H1 (cell line): ENCODE results near the gene SPAG4. TPM values are rescaled to one million over a fixed set of nuclear protein-coding genes. Genes with fewer than 3 reads are reported as not detected.

Experiments
- CTCF ChIA-PET: fragments of 300-600 bp; sonication (Branson Sonifier 250); formaldehyde crosslinking; loops from one replicate; lab custom pipeline; 2021; ENCODE audit not compliant: partially characterized antibody; lab: Charles Lee
- POLR2A ChIA-PET: fragments of 300-600 bp; sonication (Branson Sonifier 250); formaldehyde crosslinking; loops from one replicate; lab custom pipeline; 2021; ENCODE audit warnings: inconsistent platforms; ENCODE audit not compliant: partially characterized antibody; lab: Charles Lee
- DNase-seq, 2 experiments: peaks; one replicate each; pipeline versions ENCODE4 v3.0.0 to v3.0.0-alpha.2; 2010 to 2022; ENCODE audit warnings: low spot score in 2 of 2, low read depth in 1 of 2, mixed read lengths in 1 of 2
- FAIRE-seq: peaks from 2 replicates; lab custom pipeline; 2011; peaks lifted over from hg19 to GRCh38; lab: Jason Lieb, UNC
- H2AFZ ChIP-seq: 2 replicates; pipeline ENCODE4 v1.8.1; 2012; ENCODE audit warnings: low read length, inconsistent platforms
- H2AK5ac ChIP-seq: 2 replicates; pipeline ENCODE4 v1.6.1; 2013; ENCODE audit warnings: low read depth, low read length
- H2BK120ac ChIP-seq: replicated peaks from 2 replicates; pipeline ENCODE3; 2013; ENCODE audit warnings: low read depth, low read length, inconsistent platforms
- H2BK12ac ChIP-seq: 2 replicates; pipeline ENCODE4 v1.6.1; 2013; ENCODE audit warnings: low read depth, low read length
- H2BK15ac ChIP-seq: 2 replicates; pipeline ENCODE4 v1.6.1; 2013; ENCODE audit warnings: low read length
- H2BK20ac ChIP-seq: 2 replicates; pipeline ENCODE4 v1.6.1; 2013; ENCODE audit warnings: low read length
- H2BK5ac ChIP-seq: 2 replicates; pipeline ENCODE4 v1.6.1; 2013; ENCODE audit warnings: low read depth, low read length
- H3K14ac ChIP-seq: 2 replicates; pipeline ENCODE4 v1.6.1; 2013; ENCODE audit warnings: inconsistent platforms; ENCODE audit not compliant: insufficient read length
- H3K18ac ChIP-seq: 2 replicates; pipeline ENCODE4 v1.6.1; 2013; ENCODE audit warnings: low read length; ENCODE audit errors: extremely low read depth
- H3K23ac ChIP-seq: 2 replicates; pipeline ENCODE4 v1.6.1; 2013; ENCODE audit warnings: inconsistent platforms; ENCODE audit not compliant: insufficient read length
- H3K23me2 ChIP-seq: 2 replicates; pipeline ENCODE4 v1.6.1; 2013; ENCODE audit warnings: low read depth, low read length
- H3K27ac ChIP-seq: 2 replicates; pipeline ENCODE4 v1.6.1; 2011; ENCODE audit warnings: low read depth, low read length, inconsistent platforms
- H3K27me3 ChIP-seq, 4 experiments: replicated peaks in 1 of 4; 1 replicate in 1 of 4; 2 replicates in 3 of 4; pipeline versions ENCODE4 v1.6.1 to v1.8.1; 2011 to 2013; ENCODE audit warnings: low read length in 3 of 4, mild to moderate bottlenecking in 3 of 4, inconsistent platforms in 2 of 4, mixed read lengths in 2 of 4, moderate library complexity in 1 of 4; ENCODE audit not compliant: control insufficient read depth in 3 of 4, insufficient read depth in 3 of 4; ENCODE audit errors: extremely low read depth in 1 of 4
- H3K36me3 ChIP-seq, 4 experiments: 2 replicates each; pipeline versions ENCODE4 v1.6.1 to v1.8.1; 2011 to 2013; ENCODE audit warnings: mild to moderate bottlenecking in 4 of 4, low read length in 3 of 4, moderate library complexity in 2 of 4, control low read depth in 1 of 4, inconsistent platforms in 1 of 4; ENCODE audit not compliant: insufficient read depth in 4 of 4, control insufficient read depth in 2 of 4
- H3K4ac ChIP-seq: replicated peaks from 2 replicates; pipeline ENCODE3; 2013; ENCODE audit warnings: low read length, low read depth, mixed read lengths, inconsistent platforms; ENCODE audit not compliant: insufficient read length
- H3K4me1 ChIP-seq, 4 experiments: replicated peaks in 1 of 4; 1 replicate in 1 of 4; 2 replicates in 3 of 4; pipeline versions ENCODE4 v1.6.1 to v1.8.1; 2011 to 2013; ENCODE audit warnings: low read length in 3 of 4, inconsistent platforms in 2 of 4, mixed read lengths in 1 of 4; ENCODE audit not compliant: insufficient read depth in 4 of 4, control insufficient read depth in 3 of 4
- H3K4me2 ChIP-seq, 2 experiments: 2 replicates each; pipeline versions ENCODE4 v1.6.1 to v1.8.1; 2011 to 2013; ENCODE audit warnings: low read depth in 2 of 2, low read length in 2 of 2, control low read depth in 1 of 2, inconsistent platforms in 1 of 2, mild to moderate bottlenecking in 1 of 2; ENCODE audit not compliant: insufficient read depth in 1 of 2
- H3K4me3 ChIP-seq, 4 experiments: fragments of 200-600, 300-600 bp in 1 of 4; sonication (generic), shearing (Covaris generic), sonication (Bioruptor Twin) in 1 of 4; 2 replicates each; pipeline versions ENCODE4 v1.5.1 to v1.8.1; 2011 to 2016; ENCODE audit warnings: low read length in 4 of 4, low read depth in 3 of 4, control low read depth in 2 of 4, inconsistent platforms in 2 of 4, mild to moderate bottlenecking in 2 of 4, mixed read lengths in 1 of 4, moderate library complexity in 1 of 4; ENCODE audit not compliant: insufficient read depth in 2 of 4; ENCODE audit errors: extremely low read depth in 1 of 4
- H3K56ac ChIP-seq: replicated peaks from 2 replicates; pipeline ENCODE3; 2013; ENCODE audit warnings: low read depth, mild to moderate bottlenecking, mixed read lengths, low read length, inconsistent platforms; ENCODE audit not compliant: insufficient read length
- H3K79me1 ChIP-seq: 2 replicates; pipeline ENCODE4 v1.6.1; 2013; ENCODE audit warnings: low read depth, low read length, control low read depth
- H3K79me2 ChIP-seq, 2 experiments: 2 replicates each; pipeline versions ENCODE4 v1.6.1 to v1.8.1; 2012 to 2013; ENCODE audit warnings: low read length in 2 of 2, mild to moderate bottlenecking in 2 of 2, inconsistent platforms in 1 of 2; ENCODE audit not compliant: insufficient read depth in 2 of 2, control insufficient read depth in 1 of 2
- H3K9ac ChIP-seq, 4 experiments: replicated peaks in 1 of 4; 1 replicate in 1 of 4; 2 replicates in 3 of 4; pipeline versions ENCODE4 v1.6.1 to v1.8.1; 2011 to 2013; ENCODE audit warnings: low read depth in 3 of 4, low read length in 3 of 4, control low read depth in 2 of 4, mild to moderate bottlenecking in 2 of 4, moderate library complexity in 2 of 4, inconsistent platforms in 1 of 4; ENCODE audit errors: extremely low read depth in 1 of 4
- H3K9me3 ChIP-seq, 2 experiments: 2 replicates each; pipeline versions ENCODE4 v1.6.1 to v1.8.1; 2012 to 2013; ENCODE audit warnings: mild to moderate bottlenecking in 2 of 2, moderate library complexity in 2 of 2, control low read depth in 1 of 2, inconsistent platforms in 1 of 2, low read depth in 1 of 2, low read length in 1 of 2, mixed read lengths in 1 of 2; ENCODE audit not compliant: insufficient read depth in 2 of 2
- H4K20me1 ChIP-seq, 2 experiments: replicated peaks in 1 of 2; 2 replicates each; pipeline versions ENCODE3 to v1.8.1; 2011 to 2013; ENCODE audit warnings: inconsistent platforms in 2 of 2, low read length in 2 of 2, mild to moderate bottlenecking in 1 of 2; ENCODE audit not compliant: insufficient read depth in 2 of 2, control insufficient read depth in 1 of 2
- H4K5ac ChIP-seq: 2 replicates; pipeline ENCODE4 v1.6.1; 2013; ENCODE audit warnings: low read length, low read depth, mixed read lengths, inconsistent platforms; ENCODE audit not compliant: insufficient read length
- H4K8ac ChIP-seq: 2 replicates; pipeline ENCODE4 v1.8.0; 2013; ENCODE audit warnings: mild to moderate bottlenecking, moderate library complexity, low read length, inconsistent platforms; ENCODE audit not compliant: insufficient read depth; ENCODE audit errors: extremely low read depth
- H4K91ac ChIP-seq: replicated peaks from 2 replicates; pipeline ENCODE3; 2013; ENCODE audit warnings: low read length, mixed read lengths, inconsistent platforms; ENCODE audit not compliant: insufficient read length
- ATF3 ChIP-seq: IDR thresholded peaks from 2 replicates; pipeline ENCODE4 v1.6.1; 2011; ENCODE audit warnings: low read depth, mild to moderate bottlenecking, low read length; ENCODE audit not compliant: insufficient read depth
- CBX8 ChIP-seq: fragments of 300-800, 300-1000 bp; sonication (generic); IDR thresholded peaks from 2 replicates; pipeline ENCODE4 v1.7.1; 2016; ENCODE audit warnings: low read depth, low read length, borderline replicate concordance
- CEBPB ChIP-seq: IDR thresholded peaks from 2 replicates; pipeline ENCODE4 v1.6.1; 2012; ENCODE audit warnings: low read depth, low read length
- CHD1 ChIP-seq: IDR thresholded peaks from 2 replicates; pipeline ENCODE4 v1.6.1; 2012; ENCODE audit warnings: low read depth, low read length, improper control_type of control experiment
- CTBP2 ChIP-seq: IDR thresholded peaks from 2 replicates; pipeline ENCODE4 v1.7.0; 2011; ENCODE audit warnings: borderline replicate concordance, mild to moderate bottlenecking, moderate library complexity, mixed read lengths, low read length; ENCODE audit not compliant: insufficient read depth, insufficient read length
- EZH2 ChIP-seq: fragments of 200-600 bp; sonication (generic); IDR thresholded peaks from 2 replicates; pipeline ENCODE4 v1.7.1; 2012; ENCODE audit warnings: low read depth, mild to moderate bottlenecking, moderate library complexity, low read length, inconsistent platforms; ENCODE audit not compliant: severe bottlenecking
- HDAC2 ChIP-seq, 2 experiments: fragments of 300-600 bp in 1 of 2; sonication (generic) in 1 of 2; IDR thresholded peaks; 2 replicates each; pipeline ENCODE4 v1.6.1; 2011 to 2012; ENCODE audit warnings: low read depth in 2 of 2, low read length in 2 of 2, mild to moderate bottlenecking in 2 of 2, moderate library complexity in 2 of 2, borderline replicate concordance in 1 of 2, inconsistent platforms in 1 of 2
- NANOG ChIP-seq: IDR thresholded peaks from 2 replicates; pipeline ENCODE4 v1.6.1; 2011; ENCODE audit warnings: low read length, low read depth, mild to moderate bottlenecking, inconsistent platforms; ENCODE audit not compliant: insufficient read depth, poor library complexity, severe bottlenecking
- NRF1 ChIP-seq: IDR thresholded peaks from 2 replicates; pipeline ENCODE4 v1.6.1; 2011; ENCODE audit warnings: mild to moderate bottlenecking, low read depth, low read length, improper control_type of control experiment
- POLR2A ChIP-seq, 2 experiments: IDR thresholded peaks; 1 replicate in 1 of 2; 2 replicates in 1 of 2; pipeline ENCODE4 v1.6.1; 2011; ENCODE audit warnings: low read depth in 2 of 2, low read length in 2 of 2, mild to moderate bottlenecking in 2 of 2; ENCODE audit errors: control extremely low read depth in 1 of 2
- RAD21 ChIP-seq, 2 experiments: IDR thresholded peaks in 1 of 2; conservative IDR thresholded peaks in 1 of 2; 2 replicates each; pipeline ENCODE4 v1.6.1; 2011; ENCODE audit warnings: low read depth in 2 of 2, low read length in 2 of 2, improper control_type of control experiment in 1 of 2, inconsistent platforms in 1 of 2, mild to moderate bottlenecking in 1 of 2, moderate library complexity in 1 of 2
- SP1 ChIP-seq: IDR thresholded peaks from 2 replicates; pipeline ENCODE4 v1.6.1; 2011; ENCODE audit warnings: low read depth, low read length
- TAF7 ChIP-seq: optimal IDR thresholded peaks from 2 replicates; pipeline ENCODE3; 2011; ENCODE audit warnings: low read depth, mild to moderate bottlenecking, inconsistent platforms, low read length, moderate library complexity, borderline replicate concordance
- WGBS, 2 experiments: shearing (Covaris generic) in 1 of 2; methylation state at CpG; one replicate each; pipeline versions ENCODE4 v1.1.6 to v1.1.7; 2013 to 2015; ENCODE audit warnings: low lambda C conversion rate in 2 of 2, mixed read lengths in 2 of 2, inconsistent platforms in 1 of 2, low coverage in 1 of 2, missing lambda C conversion rate in 1 of 2; ENCODE audit not compliant: insufficient replicate concordance in 2 of 2, insufficient coverage in 1 of 2, insufficient read length in 1 of 2; ENCODE audit errors: extremely low coverage in 1 of 2, missing lambda C conversion rate in 1 of 2; 5-methylcytosine and 5-hydroxymethylcytosine counted together
- polyA plus RNA-seq, 7 experiments: library from polyadenylated mRNA; depleted of rRNA in 3 of 7; stranded (reverse) in 5 of 7; unstranded in 2 of 7; fragments of >200 nt in 5 of 7; fragments of 200-250 nt in 2 of 7; gene quantifications; 1 replicate in 5 of 7; 2 replicates in 1 of 7; 4 replicates in 1 of 7; pipeline versions ENCODE4 v1.2.1 to v1.2.3, GENCODE V29; 2011 to 2013; ENCODE audit warnings: missing spikeins in 2 of 7, mixed read lengths in 2 of 7
- total RNA-seq: library from RNA; stranded (reverse); fragmentation: NEBNext Ultra II Directional; extraction: Animal tissue kit (Norgen Biotek cat#: 25700); gene quantifications from 2 replicates; pipeline ENCODE4 v1.2.1, GENCODE V29; 2021

The SPAG4 gene
- total and polyA plus RNA-seq, 2 of the 8 experiments (the other 6 are each of a cell fraction or from before 2014, with no cell fraction given): 2.4 to 6.0 TPM

DNA sequence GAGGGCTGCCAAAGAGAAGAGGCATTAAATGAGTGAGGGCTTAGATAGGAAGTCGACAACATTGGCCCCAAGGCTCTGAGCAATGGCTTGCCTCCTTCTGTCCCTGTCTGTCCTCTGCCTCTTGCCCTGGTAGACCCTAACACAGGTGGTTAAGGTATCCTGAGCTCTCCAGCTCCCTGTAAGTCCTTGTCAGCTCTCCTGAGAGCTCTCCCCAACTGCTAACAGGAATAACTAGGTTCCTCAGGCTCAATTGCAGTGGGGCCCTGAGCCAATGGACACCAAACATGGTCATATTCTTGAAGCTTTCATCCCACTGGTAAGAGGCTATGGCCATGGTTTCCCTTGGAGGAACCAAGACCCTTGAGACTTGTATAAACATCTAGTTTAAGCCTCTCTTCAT is 54.1 kb downstream of the SPAG4 start:
- Histone ChIP-seq H3K14ac (no peak overlapping the region), H2AFZ (no peak overlapping the region), H3K36me3 (peaks cover 0 to 17% (median 10%) of the 10 kb centered on the region in 4 experiments; a peak in 6 of 8 replicates), H4K5ac (no peak overlapping the region), H3K4me2 (no peak overlapping the region), H3K27me3 (no peaks in the 10 kb centered on the region), H2BK5ac (no peak overlapping the region), H3K9me3 (no peaks in the 10 kb centered on the region), H4K91ac (no peak overlapping the region), H2BK120ac (no peak overlapping the region), H4K8ac (no peak overlapping the region), H3K79me1 (no peaks in the 10 kb centered on the region), H3K56ac (no peak overlapping the region), H3K79me2 (peaks cover 0 to 1% of the 10 kb centered on the region in 2 experiments; a peak in 1 of 4 replicates), H3K23me2 (peaks cover 2% of the 10 kb centered on the region; the same call in 1 of the 2 replicates), H2BK12ac (no peak overlapping the region), H3K27ac (no peak overlapping the region), H4K20me1 (no peaks in the 10 kb centered on the region), H3K4me1 (no peaks in the 10 kb centered on the region; a peak in 1 of 7 replicates), H2BK20ac (no peak overlapping the region), H3K18ac (no peak overlapping the region), H3K23ac (no peak overlapping the region), H3K4me3 (no peak overlapping the region), H2BK15ac (no peak overlapping the region), H2AK5ac (no peak overlapping the region), H3K9ac (no peak overlapping the region), H3K4ac (no peak overlapping the region)
- CTCF ChIA-PET: interaction anchor here (0.6 kb wide), 1 partner anchor 17 kb away, joined by 3 read pairs; no protein-coding TSS in a partner anchor
- DNase-seq (no peak), FAIRE-seq (no peak)
- 56% methylated on average over 1 of the region's 1 CpG; no CpG with 5 or more reads in 1 of the 2 experiments for WGBS, 2 experiments
- POLR2A ChIA-PET: interaction anchor here (1.1 to 3.2 kb wide), 4 partner anchors 15 to 73 kb away, joined by 3 to 12 read pairs (median 4); partner anchors contain the start of gene RBM39
- TF ChIP-seq NRF1 (no peak), SP1 (no peak), POLR2A (IDR thresholded peaks at IDR 0.05; ENCODE audit: control extremely low read depth in 1 of 2, low read depth in 2 of 2, low read length in 2 of 2) (no peak), NANOG (no peak), CBX8 (no peak), RAD21 (IDR thresholded peaks at IDR 0.05 in 1 of 2, conservative IDR thresholded peaks at IDR 0.05 in 1 of 2; ENCODE audit: low read depth in 2 of 2, low read length in 2 of 2) (no peak), CTBP2 (no peak), TAF7 (no peak), ATF3 (no peak), EZH2 (no peak), CEBPB (no peak), CHD1 (no peak), HDAC2 (IDR thresholded peaks at IDR 0.05; ENCODE audit: borderline replicate concordance in 1 of 2, low read depth in 2 of 2, low read length in 2 of 2) (no peak)
